Osteoblast (primary cell): ENCODE measurements around the gene NBL1. TPM values are rescaled to one million over a fixed set of nuclear protein-coding genes. Genes with fewer than 3 reads are reported as not detected.

Experiments
- DNase-seq: peaks from one replicate; pipeline ENCODE4 v3.0.0; 2011; ENCODE audit warnings: low spot score, mixed read lengths; ENCODE audit not compliant: insufficient read length; ENCODE audit errors: missing footprints
- H2AFZ ChIP-seq: 2 replicates; pipeline ENCODE4 v1.6.0; 2011; ENCODE audit warnings: mild to moderate bottlenecking, low read length
- H3K27ac ChIP-seq: 2 replicates; pipeline ENCODE4 v1.5.1; 2011; ENCODE audit warnings: mild to moderate bottlenecking, low read depth, low read length, moderate library complexity
- H3K27me3 ChIP-seq: 2 replicates; pipeline ENCODE4 v1.6.0; 2012; ENCODE audit warnings: mild to moderate bottlenecking, control low read depth, inconsistent platforms, low read length, moderate library complexity; ENCODE audit not compliant: insufficient read depth
- H3K36me3 ChIP-seq: 2 replicates; pipeline ENCODE4 v1.5.1; 2011; ENCODE audit warnings: mild to moderate bottlenecking, low read length, control low read depth, moderate library complexity; ENCODE audit not compliant: insufficient read depth
- H3K4me1 ChIP-seq: 2 replicates; pipeline ENCODE4 v1.5.1; 2011; ENCODE audit warnings: mild to moderate bottlenecking, low read length, control low read depth, moderate library complexity; ENCODE audit not compliant: insufficient read depth
- H3K4me2 ChIP-seq: 2 replicates; pipeline ENCODE4 v1.6.0; 2011; ENCODE audit warnings: mild to moderate bottlenecking, low read length; ENCODE audit not compliant: insufficient read depth
- H3K4me3 ChIP-seq: fragments of 200-600 bp; sonication (generic); 3 replicates; pipeline ENCODE4 v1.5.1; 2012; ENCODE audit warnings: mild to moderate bottlenecking, low read length, inconsistent platforms; ENCODE audit not compliant: insufficient read depth
- H3K79me2 ChIP-seq: 2 replicates; pipeline ENCODE4 v1.6.0; 2012; ENCODE audit warnings: mild to moderate bottlenecking, low read length, control low read depth, inconsistent platforms; ENCODE audit not compliant: insufficient read depth
- H3K9me3 ChIP-seq: 2 replicates; pipeline ENCODE4 v1.5.1; 2011; ENCODE audit warnings: low read depth, low read length, control low read depth
- H4K20me1 ChIP-seq: 2 replicates; pipeline ENCODE4 v1.6.0; 2012; ENCODE audit warnings: mild to moderate bottlenecking, low read length, control low read depth; ENCODE audit not compliant: insufficient read depth
- CTCF ChIP-seq: IDR thresholded peaks from 2 replicates; pipeline ENCODE4 v1.5.1; 2011; ENCODE audit warnings: mild to moderate bottlenecking, low read depth, low read length, moderate library complexity; ENCODE audit errors: extremely low read depth
- total RNA-seq: library from RNA; depleted of rRNA; stranded (reverse); fragments of >200 nt; gene quantifications from 2 replicates; pipeline ENCODE4 v1.2.3, GENCODE V29; 2012

NBL1 gene
- total RNA-seq, 1 donor = 88.7 TPM

- no peaks in the 10 kb centered on the region for H3K9me3 ChIP-seq
- no peak overlapping the region for H3K4me3 ChIP-seq
- H3K27ac ChIP-seq = no peak overlapping the region
- peaks cover 38% of the 10 kb centered on the region for H3K79me2 ChIP-seq
- H3K27me3 ChIP-seq = peaks cover 3% of the 10 kb centered on the region
- TF ChIP-seq CTCF = no peak
- no peak overlapping the region for H2AFZ ChIP-seq
- H3K4me2 ChIP-seq = no peak overlapping the region
- H3K36me3 ChIP-seq = peaks cover 4% of the 10 kb centered on the region
- peaks cover 24% of the 10 kb centered on the region for H4K20me1 ChIP-seq
- H3K4me1 ChIP-seq = peaks cover 31% of the 10 kb centered on the region
- DNase-seq = peak; percentile 49
These were observed 12.1 kb downstream of the NBL1 start for GRCh38 chr1:19656134-19656779.

- H3K27me3 ChIP-seq = peaks cover 3% of the 10 kb centered on the region
- H3K4me2 ChIP-seq = no peak overlapping the region
- H3K4me3 ChIP-seq = no peak overlapping the region
- peaks cover 4% of the 10 kb centered on the region for H3K36me3 ChIP-seq
- peaks cover 35% of the 10 kb centered on the region for H3K79me2 ChIP-seq
- peaks cover 24% of the 10 kb centered on the region for H4K20me1 ChIP-seq
- no peak for TF ChIP-seq CTCF
- H2AFZ ChIP-seq = no peak overlapping the region
- no peaks in the 10 kb centered on the region for H3K9me3 ChIP-seq
- peaks cover 25% of the 10 kb centered on the region for H3K4me1 ChIP-seq
- no peak overlapping the region for H3K27ac ChIP-seq
- peak; percentile 15 for DNase-seq
These were observed 12.8 kb downstream of the NBL1 start for GRCh38 chr1:19656780-19657466.

- H3K27ac ChIP-seq = no peak overlapping the region
- peaks cover 29% of the 10 kb centered on the region for H3K79me2 ChIP-seq
- DNase-seq = peak; percentile 45
These were observed 13.4 kb downstream of the NBL1 start for GRCh38 chr1:19657511-19657910.

More at GRCh38 chr1:19657511-19657910, 13.4 kb downstream of the NBL1 start:
- H3K9me3 ChIP-seq = no peaks in the 10 kb centered on the region
- H4K20me1 ChIP-seq = peaks cover 24% of the 10 kb centered on the region
- peaks cover 4% of the 10 kb centered on the region for H3K36me3 ChIP-seq
- H3K4me3 ChIP-seq = no peak overlapping the region
- TF ChIP-seq CTCF = no peak
- no peak overlapping the region for H2AFZ ChIP-seq
- peaks cover 19% of the 10 kb centered on the region for H3K4me1 ChIP-seq
- H3K27me3 ChIP-seq = peaks cover 7% of the 10 kb centered on the region
- no peak overlapping the region for H3K4me2 ChIP-seq
